Esophagus muscularis mucosa (tissue), 4 donors: ENCODE results near the gene CEP85. TPM values are rescaled to one million over a fixed set of nuclear protein-coding genes. Genes with fewer than 3 reads are reported as not detected.
A peak's percentile ranks its signal among the peaks of the same experiment; 100 is the strongest.

Source experiments
- DNase-seq: peaks from one replicate; pipeline ENCODE4 v3.0.0-alpha.2; 2017; ENCODE audit errors: extremely low spot score
- H3K27ac ChIP-seq, 4 donors: fragments of 200-600 bp; sonication (generic); replicated peaks in 1 of 4; 1 replicate in 3 of 4; 2 replicates in 1 of 4; pipeline ENCODE4 v1.5.1; 2016 to 2019; ENCODE audit warnings: mild to moderate bottlenecking in 1 of 4
- H3K27me3 ChIP-seq, 4 donors: fragments of 200-600 bp; sonication (generic); one replicate each; pipeline versions ENCODE4 v1.5.1 to v1.6.0; 2016 to 2019
- H3K36me3 ChIP-seq, 4 donors: fragments of 200-600 bp; sonication (generic); one replicate each; pipeline ENCODE4 v1.5.1; 2016 to 2019
- H3K4me1 ChIP-seq, 4 donors: fragments of 200-600 bp; sonication (generic); one replicate each; pipeline ENCODE4 v1.5.1; 2016 to 2019
- H3K4me3 ChIP-seq, 4 donors: fragments of 200-600 bp; sonication (generic); 1 replicate in 2 of 4; 2 replicates in 2 of 4; pipeline ENCODE4 v1.5.1; 2016 to 2019; ENCODE audit warnings: mild to moderate bottlenecking in 4 of 4, moderate library complexity in 1 of 4
- H3K9me3 ChIP-seq, 4 donors: fragments of 200-600 bp; sonication (generic); 1 replicate in 3 of 4; 2 replicates in 1 of 4; pipeline ENCODE4 v1.5.1; 2016 to 2019
- CTCF ChIP-seq, 3 experiments: fragments of 200-600 bp in 2 of 3; fragments of 450-650 bp in 1 of 3; sonication (generic) in 2 of 3; IDR thresholded peaks; one replicate each; pipeline ENCODE4 v1.5.1; 2017 to 2019; ENCODE audit warnings: antibody characterized with exemption in 3 of 3, mild to moderate bottlenecking in 2 of 3, moderate library complexity in 1 of 3
- EP300 ChIP-seq: sonication (generic); formaldehyde crosslinking; IDR thresholded peaks from one replicate; pipeline ENCODE4 v1.6.1; 2017; ENCODE audit warnings: antibody characterized with exemption
- POLR2A ChIP-seq: fragments of 450-650 bp; IDR thresholded peaks from one replicate; pipeline ENCODE4 v1.6.1; 2017; ENCODE audit warnings: antibody characterized with exemption, moderate library complexity, mild to moderate bottlenecking, low read depth
- POLR2AphosphoS5 ChIP-seq, 2 donors: sonication (generic); formaldehyde crosslinking; IDR thresholded peaks; one replicate each; pipeline ENCODE4 v1.6.1; 2017; ENCODE audit warnings: antibody characterized with exemption in 2 of 2
- WGBS: methylation state at CpG from one replicate; pipeline ENCODE4 v1.1.5; 2018; 5-methylcytosine and 5-hydroxymethylcytosine counted together
- intact Hi-C: fragments of 100-400 bp; cut with DNase I; formaldehyde crosslinking; loops from one replicate; pipeline ENCODE4 v1.15.1; 2023
- total RNA-seq, 4 donors: library from RNA; depleted of rRNA; stranded (reverse); fragments of >200 nt; gene quantifications; one replicate each; pipeline versions ENCODE4 v1.1.0 to v1.2.1, GENCODE V29; 2016

Gene CEP85, protein sequence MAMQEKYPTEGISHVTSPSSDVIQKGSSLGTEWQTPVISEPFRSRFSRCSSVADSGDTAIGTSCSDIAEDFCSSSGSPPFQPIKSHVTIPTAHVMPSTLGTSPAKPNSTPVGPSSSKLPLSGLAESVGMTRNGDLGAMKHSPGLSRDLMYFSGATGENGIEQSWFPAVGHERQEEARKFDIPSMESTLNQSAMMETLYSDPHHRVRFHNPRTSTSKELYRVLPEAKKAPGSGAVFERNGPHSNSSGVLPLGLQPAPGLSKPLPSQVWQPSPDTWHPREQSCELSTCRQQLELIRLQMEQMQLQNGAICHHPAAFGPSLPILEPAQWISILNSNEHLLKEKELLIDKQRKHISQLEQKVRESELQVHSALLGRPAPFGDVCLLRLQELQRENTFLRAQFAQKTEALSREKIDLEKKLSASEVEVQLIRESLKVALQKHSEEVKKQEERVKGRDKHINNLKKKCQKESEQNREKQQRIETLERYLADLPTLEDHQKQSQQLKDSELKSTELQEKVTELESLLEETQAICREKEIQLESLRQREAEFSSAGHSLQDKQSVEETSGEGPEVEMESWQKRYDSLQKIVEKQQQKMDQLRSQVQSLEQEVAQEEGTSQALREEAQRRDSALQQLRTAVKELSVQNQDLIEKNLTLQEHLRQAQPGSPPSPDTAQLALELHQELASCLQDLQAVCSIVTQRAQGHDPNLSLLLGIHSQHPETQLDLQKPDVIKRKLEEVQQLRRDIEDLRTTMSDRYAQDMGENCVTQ
- total RNA-seq = 1 to 10 TPM; 3.0 to 6.3 (median 4.8) TPM

DNA sequence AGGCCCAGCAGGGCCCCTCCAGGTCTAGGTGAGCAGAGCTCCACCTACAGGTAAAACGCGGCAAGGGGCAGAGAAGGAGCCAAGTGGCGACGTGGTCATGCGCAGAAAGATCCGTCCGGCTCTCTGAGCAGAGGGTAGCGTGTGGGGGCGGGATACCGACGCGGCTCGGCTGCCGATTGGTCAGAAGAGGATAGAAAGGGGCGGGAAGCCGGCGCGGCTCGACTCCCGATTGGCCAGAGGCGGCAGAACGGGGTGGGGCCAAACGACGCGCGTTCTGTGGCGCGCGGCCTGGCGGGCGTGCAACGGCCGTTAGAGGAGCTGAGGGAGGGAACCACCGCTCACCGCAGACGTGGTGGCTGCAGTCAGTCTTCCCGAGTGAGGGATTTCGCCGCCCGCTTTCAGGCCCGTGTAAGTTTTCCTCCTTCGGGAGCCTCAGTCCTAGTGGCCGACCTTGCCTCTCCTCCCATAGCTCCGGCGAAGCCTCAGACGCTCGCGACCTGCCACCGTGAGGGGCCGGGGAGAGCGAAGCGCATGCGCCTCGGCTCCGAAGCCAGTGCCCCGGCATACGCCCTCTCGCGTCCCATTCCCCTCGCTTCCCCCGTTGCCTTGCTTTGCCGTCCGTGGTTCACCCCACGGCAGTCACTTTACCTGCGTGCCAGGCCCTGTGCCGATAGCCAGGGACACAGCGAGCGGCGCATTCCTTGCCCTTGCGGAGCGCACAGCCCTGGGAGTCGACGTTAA is at the start of gene CEP85:
TSS of gene CEP85 (plus strand) at position 298 of the 741 bp plus-strand sequence. CDS start 5,584 bp downstream, outside the sequence.
- peak; percentile 99 for DNase-seq
- no peaks in the 10 kb centered on the region for H3K36me3 ChIP-seq
- intact Hi-C loops = loop anchor here (2.0 to 5.0 kb wide), 2 partner anchors 63 to 122 kb away; partner anchors contain the start of genes PDIK1L and ZNF593OS
- peak within 1 kb of the TSS; percentile 86 to 93 (median 92) for H3K27ac ChIP-seq
- peaks cover 0 to 22% (median 17%) of the 10 kb centered on the region in 4 donors for H3K4me1 ChIP-seq
- WGBS = under 1% methylated on average over 44 of the region's 73 CpGs
- TF ChIP-seq POLR2AphosphoS5 (IDR thresholded peaks at IDR 0.05) (peak; percentile 87 to 92), CTCF (IDR thresholded peaks at IDR 0.05) (peak; percentile 74 to 91 (median 85)), EP300 (no peak)
- no peaks in the 10 kb centered on the region for H3K9me3 ChIP-seq
- H3K27me3 ChIP-seq = no peaks in the 10 kb centered on the region
- peak within 1 kb of the TSS; percentile 69 to 73 (median 72) for H3K4me3 ChIP-seq

DNA sequence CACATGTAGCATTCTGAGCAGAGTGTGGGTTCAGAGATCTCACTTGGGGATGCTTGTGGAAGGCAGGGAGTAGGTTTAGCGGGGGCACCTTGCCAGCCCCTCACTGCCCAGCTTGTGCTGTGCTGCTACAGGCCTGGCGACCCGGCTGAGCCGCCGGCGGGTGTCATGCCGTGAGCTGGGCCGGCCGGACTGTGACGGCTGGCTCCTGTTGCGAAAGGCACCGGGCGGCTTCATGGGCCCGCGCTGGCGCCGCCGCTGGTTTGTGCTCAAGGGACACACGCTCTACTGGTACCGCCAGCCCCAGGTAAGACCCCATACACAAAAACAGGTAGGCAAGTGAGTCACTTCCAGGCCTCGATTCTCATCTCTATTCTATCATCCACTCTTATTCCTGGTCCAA is 49.1 kb upstream of the CEP85 start:
- Histone ChIP-seq H3K27ac (no peak overlapping the region), H3K4me1 (no peaks in the 10 kb centered on the region), H3K36me3 (peaks cover 0 to 3% (median 0%) of the 10 kb centered on the region in 4 donors), H3K27me3 (no peaks in the 10 kb centered on the region), H3K9me3 (no peaks in the 10 kb centered on the region), H3K4me3 (no peak overlapping the region)
- DNase-seq = no peak
- no peak for TF ChIP-seq CTCF (IDR thresholded peaks at IDR 0.05)
- TF ChIP-seq POLR2A = no peak
- no peak for TF ChIP-seq EP300
- WGBS = 92% methylated on average over 19 of the region's 21 CpGs
- intact Hi-C loops = no loop called here

DNA sequence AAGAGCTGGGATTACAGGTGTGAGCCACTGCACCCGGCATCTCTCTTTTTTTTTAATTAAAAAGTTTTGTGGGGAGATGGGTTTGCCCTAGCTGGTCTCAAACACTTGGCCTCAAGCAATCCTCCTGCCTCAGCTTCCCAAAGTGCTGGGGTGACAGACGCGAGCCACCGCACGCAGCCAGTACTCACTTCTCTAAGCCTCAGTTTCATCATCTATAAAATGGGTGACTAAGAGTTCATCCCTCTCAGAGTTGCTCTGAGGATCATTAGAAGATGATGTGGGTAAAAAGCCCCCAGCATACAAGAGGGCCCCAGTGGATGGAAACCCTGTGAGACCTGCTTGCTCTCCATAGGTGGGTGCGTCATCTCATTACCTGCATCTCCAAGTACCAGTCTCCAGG is 46.1 kb upstream of the CEP85 start:
- no peak overlapping the region for H3K27ac ChIP-seq
- TF ChIP-seq CTCF (IDR thresholded peaks at IDR 0.05) (no peak), POLR2A (no peak), POLR2AphosphoS5 (IDR thresholded peaks at IDR 0.05) (no peak), EP300 (no peak)
- H3K9me3 ChIP-seq = no peaks in the 10 kb centered on the region
- H3K4me1 ChIP-seq = no peaks in the 10 kb centered on the region
- intact Hi-C loops = no loop called here
- no peak overlapping the region for H3K4me3 ChIP-seq
- 92% methylated on average over 6 of the region's 6 CpGs for WGBS
- no peaks in the 10 kb centered on the region for H3K36me3 ChIP-seq
- H3K27me3 ChIP-seq = no peaks in the 10 kb centered on the region
- no peak for DNase-seq

DNA sequence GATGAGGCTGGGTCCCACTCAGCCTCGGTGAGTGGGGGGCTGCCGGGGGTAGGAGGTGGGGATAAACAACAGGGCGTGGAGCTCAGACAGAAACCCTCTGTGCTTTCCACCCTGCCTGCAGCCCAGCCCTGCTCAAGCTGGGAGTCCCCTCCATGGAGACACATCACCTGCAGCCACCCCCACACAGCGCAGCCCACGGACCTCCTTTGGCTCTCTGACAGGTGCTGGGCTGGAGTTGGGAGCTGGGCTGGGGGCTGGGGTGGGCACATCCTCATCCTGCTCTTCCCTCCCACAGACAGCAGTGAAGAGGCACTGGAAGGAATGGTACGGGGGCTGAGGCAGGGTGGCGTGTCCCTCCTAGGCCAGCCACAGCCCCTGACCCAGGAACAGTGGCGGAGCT is 45.5 kb upstream of the CEP85 start:
- no peaks in the 10 kb centered on the region for H3K4me1 ChIP-seq
- no peaks in the 10 kb centered on the region for H3K36me3 ChIP-seq
- no peak for DNase-seq
- H3K27ac ChIP-seq = no peak overlapping the region
- H3K27me3 ChIP-seq = no peaks in the 10 kb centered on the region
- H3K4me3 ChIP-seq = no peak overlapping the region
- intact Hi-C loops = no loop called here
- WGBS = 87% methylated on average over 7 of the region's 8 CpGs
- no peak for TF ChIP-seq EP300
- no peaks in the 10 kb centered on the region for H3K9me3 ChIP-seq

- Histone ChIP-seq H3K4me1 (no peaks in the 10 kb centered on the region), H3K27ac (no peak overlapping the region), H3K4me3 (no peak overlapping the region), H3K36me3 (no peaks in the 10 kb centered on the region), H3K9me3 (no peaks in the 10 kb centered on the region), H3K27me3 (no peaks in the 10 kb centered on the region)
- TF ChIP-seq POLR2A = no peak
- no peak for TF ChIP-seq POLR2AphosphoS5 (IDR thresholded peaks at IDR 0.05)
- no peak for TF ChIP-seq CTCF (IDR thresholded peaks at IDR 0.05)
- TF ChIP-seq EP300 = no peak
- DNase-seq = no peak
- intact Hi-C loops = no loop called here
- WGBS = 73% methylated on average over 4 of the region's 6 CpGs
Measured at GRCh38 chr1:26189331-26189730, 44.7 kb upstream of the CEP85 start.
